ENCODE measurements around the gene C16orf92.
A peak's percentile ranks its signal among the peaks of the same experiment; 100 is the strongest.

The C16orf92 gene

GRCh38 chr16:30000735-30001631 lies 22.0 kb upstream of the C16orf92 start:
- H3K4me3 ChIP-seq (ENCODE audit: low read depth, low read length): no peak overlapping the region

GRCh38 chr16:30002614-30003346 lies 20.2 kb upstream of the C16orf92 start:
- no peak overlapping the region for H3K4me3 ChIP-seq (ENCODE audit: low read depth, low read length)
- no peak for TF ChIP-seq CTCF (IDR thresholded peaks at IDR 0.05; ENCODE audit: borderline replicate concordance, insufficient read depth, low read depth, low read length)

More at GRCh38 chr16:30000735-30001631, 22.0 kb upstream of the C16orf92 start:
- TF ChIP-seq CTCF (IDR thresholded peaks at IDR 0.05; ENCODE audit: borderline replicate concordance, insufficient read depth, low read depth, low read length): no peak

- H3K4me3 ChIP-seq (ENCODE audit: low read depth, low read length): no peak overlapping the region
- no peak for TF ChIP-seq CTCF (IDR thresholded peaks at IDR 0.05; ENCODE audit: borderline replicate concordance, insufficient read depth, low read depth, low read length)
Measured at GRCh38 chr16:30003670-30004423, 19.2 kb upstream of the C16orf92 start.

- no peak overlapping the region for H3K4me3 ChIP-seq (ENCODE audit: low read depth, low read length)
Measured at GRCh38 chr16:30004424-30004776, 18.6 kb upstream of the C16orf92 start.

GRCh38 chr16:30004811-30005242 lies 18.2 kb upstream of the C16orf92 start:
- no peak overlapping the region for H3K4me3 ChIP-seq (ENCODE audit: low read depth, low read length)
- no peak for TF ChIP-seq CTCF (IDR thresholded peaks at IDR 0.05; ENCODE audit: borderline replicate concordance, insufficient read depth, low read depth, low read length)

More at GRCh38 chr16:30004424-30004776, 18.6 kb upstream of the C16orf92 start:
- no peak for TF ChIP-seq CTCF (IDR thresholded peaks at IDR 0.05; ENCODE audit: borderline replicate concordance, insufficient read depth, low read depth, low read length)

GRCh38 chr16:30005341-30006094 lies 17.5 kb upstream of the C16orf92 start:
- H3K4me3 ChIP-seq (ENCODE audit: low read depth, low read length): no peak overlapping the region

More at GRCh38 chr16:30005341-30006094, 17.5 kb upstream of the C16orf92 start:
- TF ChIP-seq CTCF (IDR thresholded peaks at IDR 0.05; ENCODE audit: borderline replicate concordance, insufficient read depth, low read depth, low read length): peak; percentile 75
